Measurements from ENCODE around the gene KICS2. TPM values are rescaled to one million over a fixed set of nuclear protein-coding genes. Genes with fewer than 3 reads are reported as not detected.
A peak's percentile ranks its signal among the peaks of the same experiment; 100 is the strongest.

KICS2 gene
- polyA plus RNA-seq: 1 to 10 TPM; 3.5 to 4.1 TPM

- Histone ChIP-seq H3K36me3 (ENCODE audit: control insufficient read depth in 2 of 2, insufficient read depth in 2 of 2, low read length in 1 of 2) (no peaks in the 10 kb centered on the region), H3K4me1 (ENCODE audit: control insufficient read depth in 2 of 2, insufficient read depth in 2 of 2, low read length in 1 of 2) (no peaks in the 10 kb centered on the region), H3K4me3 (ENCODE audit: low read depth in 1 of 2, low read length in 2 of 2) (peak within 1 kb of the TSS; percentile 86 to 88), H3K27ac (ENCODE audit: low read depth in 2 of 2, low read length in 1 of 2) (peak within 1 kb of the TSS; percentile 95 to 99), H3K9me3 (ENCODE audit: control insufficient read depth in 2 of 2, insufficient read depth in 1 of 2, low read depth in 1 of 2, low read length in 1 of 2) (no peaks in the 10 kb centered on the region), H3K27me3 (ENCODE audit: control insufficient read depth in 1 of 2, insufficient read depth in 2 of 2, low read length in 2 of 2) (no peaks in the 10 kb centered on the region)
- 0% methylated on average over 53 to 56 of the region's 56 CpGs for WGBS, 2 donors
Observed at GRCh38 chr12:64222009-64222765, at the start of gene KICS2. Gene KICS2, minus strand, starts transcription at chr12:64222296. Its CDS starts 59 bp downstream, at chr12:64222237.

GRCh38 chr12:64270411-64270810, 48.3 kb upstream of the KICS2 start:
- Histone ChIP-seq H3K4me1 (ENCODE audit: control insufficient read depth in 2 of 2, insufficient read depth in 2 of 2, low read length in 1 of 2) (no peaks in the 10 kb centered on the region), H3K27me3 (ENCODE audit: control insufficient read depth in 1 of 2, insufficient read depth in 2 of 2, low read length in 2 of 2) (no peaks in the 10 kb centered on the region), H3K36me3 (ENCODE audit: control insufficient read depth in 2 of 2, insufficient read depth in 2 of 2, low read length in 1 of 2) (no peaks in the 10 kb centered on the region), H3K4me3 (ENCODE audit: low read depth in 1 of 2, low read length in 2 of 2) (no peak overlapping the region), H3K9me3 (ENCODE audit: control insufficient read depth in 2 of 2, insufficient read depth in 1 of 2, low read depth in 1 of 2, low read length in 1 of 2) (no peaks in the 10 kb centered on the region), H3K27ac (ENCODE audit: low read depth in 2 of 2, low read length in 1 of 2) (no peak overlapping the region)
- WGBS, 2 donors: 87 to 97% methylated on average over 1 of the region's 1 CpG

GRCh38 chr12:64269161-64269560, 47.1 kb upstream of the KICS2 start:
- Histone ChIP-seq H3K27me3 (ENCODE audit: control insufficient read depth in 1 of 2, insufficient read depth in 2 of 2, low read length in 2 of 2) (no peaks in the 10 kb centered on the region), H3K36me3 (ENCODE audit: control insufficient read depth in 2 of 2, insufficient read depth in 2 of 2, low read length in 1 of 2) (no peaks in the 10 kb centered on the region), H3K4me1 (ENCODE audit: control insufficient read depth in 2 of 2, insufficient read depth in 2 of 2, low read length in 1 of 2) (no peaks in the 10 kb centered on the region), H3K27ac (ENCODE audit: low read depth in 2 of 2, low read length in 1 of 2) (no peak overlapping the region), H3K4me3 (ENCODE audit: low read depth in 1 of 2, low read length in 2 of 2) (no peak overlapping the region), H3K9me3 (ENCODE audit: control insufficient read depth in 2 of 2, insufficient read depth in 1 of 2, low read depth in 1 of 2, low read length in 1 of 2) (no peaks in the 10 kb centered on the region)
- 73 to 81% methylated on average over 2 of the region's 2 CpGs for WGBS, 2 donors

- H3K4me1 ChIP-seq (ENCODE audit: control insufficient read depth in 2 of 2, insufficient read depth in 2 of 2, low read length in 1 of 2): no peaks in the 10 kb centered on the region
- 0 to 35% methylated on average over 2 of the region's 2 CpGs for WGBS, 2 donors
- H3K27ac ChIP-seq (ENCODE audit: low read depth in 2 of 2, low read length in 1 of 2): no peak overlapping the region
- H3K36me3 ChIP-seq (ENCODE audit: control insufficient read depth in 2 of 2, insufficient read depth in 2 of 2, low read length in 1 of 2): no peaks in the 10 kb centered on the region
- no peaks in the 10 kb centered on the region for H3K27me3 ChIP-seq (ENCODE audit: control insufficient read depth in 1 of 2, insufficient read depth in 2 of 2, low read length in 2 of 2)
- H3K4me3 ChIP-seq (ENCODE audit: low read depth in 1 of 2, low read length in 2 of 2): no peak overlapping the region
- H3K9me3 ChIP-seq (ENCODE audit: control insufficient read depth in 2 of 2, insufficient read depth in 1 of 2, low read depth in 1 of 2, low read length in 1 of 2): no peaks in the 10 kb centered on the region
Observed at GRCh38 chr12:64268409-64268808, 46.3 kb upstream of the KICS2 start.

GRCh38 chr12:64265839-64266238, 43.7 kb upstream of the KICS2 start:
- Histone ChIP-seq H3K9me3 (ENCODE audit: control insufficient read depth in 2 of 2, insufficient read depth in 1 of 2, low read depth in 1 of 2, low read length in 1 of 2) (no peaks in the 10 kb centered on the region), H3K27me3 (ENCODE audit: control insufficient read depth in 1 of 2, insufficient read depth in 2 of 2, low read length in 2 of 2) (no peaks in the 10 kb centered on the region), H3K4me1 (ENCODE audit: control insufficient read depth in 2 of 2, insufficient read depth in 2 of 2, low read length in 1 of 2) (no peaks in the 10 kb centered on the region), H3K27ac (ENCODE audit: low read depth in 2 of 2, low read length in 1 of 2) (no peak overlapping the region), H3K36me3 (ENCODE audit: control insufficient read depth in 2 of 2, insufficient read depth in 2 of 2, low read length in 1 of 2) (no peaks in the 10 kb centered on the region), H3K4me3 (ENCODE audit: low read depth in 1 of 2, low read length in 2 of 2) (no peak overlapping the region)
- WGBS, 2 donors: 78 to 82% methylated on average over 2 of the region's 2 CpGs

- H3K27me3 ChIP-seq (ENCODE audit: control insufficient read depth in 1 of 2, insufficient read depth in 2 of 2, low read length in 2 of 2): no peaks in the 10 kb centered on the region
- no peaks in the 10 kb centered on the region for H3K4me1 ChIP-seq (ENCODE audit: control insufficient read depth in 2 of 2, insufficient read depth in 2 of 2, low read length in 1 of 2)
- no peak overlapping the region for H3K27ac ChIP-seq (ENCODE audit: low read depth in 2 of 2, low read length in 1 of 2)
- WGBS, 2 donors: 86 to 91% methylated on average over 5 of the region's 5 CpGs
- H3K36me3 ChIP-seq (ENCODE audit: control insufficient read depth in 2 of 2, insufficient read depth in 2 of 2, low read length in 1 of 2): no peaks in the 10 kb centered on the region
- H3K9me3 ChIP-seq (ENCODE audit: control insufficient read depth in 2 of 2, insufficient read depth in 1 of 2, low read depth in 1 of 2, low read length in 1 of 2): no peaks in the 10 kb centered on the region
- H3K4me3 ChIP-seq (ENCODE audit: low read depth in 1 of 2, low read length in 2 of 2): no peak overlapping the region
Observed at GRCh38 chr12:64261813-64262212, 39.7 kb upstream of the KICS2 start.

GRCh38 chr12:64258576-64258975, 36.5 kb upstream of the KICS2 start:
- Histone ChIP-seq H3K4me3 (ENCODE audit: low read depth in 1 of 2, low read length in 2 of 2) (no peak overlapping the region), H3K27ac (ENCODE audit: low read depth in 2 of 2, low read length in 1 of 2) (no peak overlapping the region), H3K27me3 (ENCODE audit: control insufficient read depth in 1 of 2, insufficient read depth in 2 of 2, low read length in 2 of 2) (no peaks in the 10 kb centered on the region), H3K9me3 (ENCODE audit: control insufficient read depth in 2 of 2, insufficient read depth in 1 of 2, low read depth in 1 of 2, low read length in 1 of 2) (no peaks in the 10 kb centered on the region), H3K36me3 (ENCODE audit: control insufficient read depth in 2 of 2, insufficient read depth in 2 of 2, low read length in 1 of 2) (no peaks in the 10 kb centered on the region), H3K4me1 (ENCODE audit: control insufficient read depth in 2 of 2, insufficient read depth in 2 of 2, low read length in 1 of 2) (no peaks in the 10 kb centered on the region)
- 44 to 54% methylated on average over 3 of the region's 3 CpGs for WGBS, 2 donors

- 62 to 69% methylated on average over 4 of the region's 4 CpGs for WGBS, 2 donors
- no peaks in the 10 kb centered on the region for H3K4me1 ChIP-seq (ENCODE audit: control insufficient read depth in 2 of 2, insufficient read depth in 2 of 2, low read length in 1 of 2)
Observed at GRCh38 chr12:64256166-64256800, 34.2 kb upstream of the KICS2 start.

GRCh38 chr12:64255249-64255648, 33.2 kb upstream of the KICS2 start:
- Histone ChIP-seq H3K27ac (ENCODE audit: low read depth in 2 of 2, low read length in 1 of 2) (no peak overlapping the region), H3K9me3 (ENCODE audit: control insufficient read depth in 2 of 2, insufficient read depth in 1 of 2, low read depth in 1 of 2, low read length in 1 of 2) (no peaks in the 10 kb centered on the region), H3K27me3 (ENCODE audit: control insufficient read depth in 1 of 2, insufficient read depth in 2 of 2, low read length in 2 of 2) (no peaks in the 10 kb centered on the region), H3K4me3 (ENCODE audit: low read depth in 1 of 2, low read length in 2 of 2) (no peak overlapping the region), H3K36me3 (ENCODE audit: control insufficient read depth in 2 of 2, insufficient read depth in 2 of 2, low read length in 1 of 2) (no peaks in the 10 kb centered on the region), H3K4me1 (ENCODE audit: control insufficient read depth in 2 of 2, insufficient read depth in 2 of 2, low read length in 1 of 2) (no peaks in the 10 kb centered on the region)
- WGBS, 2 donors: 78 to 79% methylated on average over 4 of the region's 4 CpGs

More at GRCh38 chr12:64256166-64256800, 34.2 kb upstream of the KICS2 start:
- Histone ChIP-seq H3K9me3 (ENCODE audit: control insufficient read depth in 2 of 2, insufficient read depth in 1 of 2, low read depth in 1 of 2, low read length in 1 of 2) (no peaks in the 10 kb centered on the region), H3K27me3 (ENCODE audit: control insufficient read depth in 1 of 2, insufficient read depth in 2 of 2, low read length in 2 of 2) (no peaks in the 10 kb centered on the region), H3K36me3 (ENCODE audit: control insufficient read depth in 2 of 2, insufficient read depth in 2 of 2, low read length in 1 of 2) (no peaks in the 10 kb centered on the region), H3K27ac (ENCODE audit: low read depth in 2 of 2, low read length in 1 of 2) (no peak overlapping the region), H3K4me3 (ENCODE audit: low read depth in 1 of 2, low read length in 2 of 2) (no peak overlapping the region)

GRCh38 chr12:64253356-64253755, 31.3 kb upstream of the KICS2 start:
- Histone ChIP-seq H3K9me3 (ENCODE audit: control insufficient read depth in 2 of 2, insufficient read depth in 1 of 2, low read depth in 1 of 2, low read length in 1 of 2) (no peaks in the 10 kb centered on the region), H3K4me3 (ENCODE audit: low read depth in 1 of 2, low read length in 2 of 2) (no peak overlapping the region), H3K27ac (ENCODE audit: low read depth in 2 of 2, low read length in 1 of 2) (no peak overlapping the region), H3K36me3 (ENCODE audit: control insufficient read depth in 2 of 2, insufficient read depth in 2 of 2, low read length in 1 of 2) (no peaks in the 10 kb centered on the region), H3K27me3 (ENCODE audit: control insufficient read depth in 1 of 2, insufficient read depth in 2 of 2, low read length in 2 of 2) (peaks cover 0 to 2% of the 10 kb centered on the region in 2 donors), H3K4me1 (ENCODE audit: control insufficient read depth in 2 of 2, insufficient read depth in 2 of 2, low read length in 1 of 2) (no peaks in the 10 kb centered on the region)
- WGBS, 2 donors: 26 to 43% methylated on average over 1 of the region's 1 CpG

Measured in esophagus (tissue), 2 donors.